ENCODE results near the gene AMELX.
A peak's percentile ranks its signal among the peaks of the same experiment; 100 is the strongest.

AMELX gene

GRCh38 chrX:11259437-11259836 is 33.8 kb upstream of the AMELX start:
- Histone ChIP-seq H3K79me2 (no peaks in the 10 kb centered on the region), H3K4me1 (no peaks in the 10 kb centered on the region), H3K9me3 (ENCODE audit: control insufficient read depth, low read length) (no peaks in the 10 kb centered on the region), H3K27me3 (ENCODE audit: control insufficient read depth, insufficient read depth, low read length) (no peaks in the 10 kb centered on the region), H3K4me3 (ENCODE audit: low read depth, low read length) (no peak overlapping the region), H2AFZ (no peak overlapping the region), H3K9ac (no peak overlapping the region), H3K36me3 (ENCODE audit: control insufficient read depth, insufficient read depth, low read length) (no peaks in the 10 kb centered on the region), H3K4me2 (ENCODE audit: low read length) (no peak overlapping the region), H3K27ac (no peak overlapping the region)
- no peak for TF ChIP-seq CTCF (IDR thresholded peaks at IDR 0.05)

GRCh38 chrX:11261260-11261659 is 32.0 kb upstream of the AMELX start:
- no peak overlapping the region for H2AFZ ChIP-seq
- no peak overlapping the region for H3K4me3 ChIP-seq (ENCODE audit: low read depth, low read length)
- H3K36me3 ChIP-seq (ENCODE audit: control insufficient read depth, insufficient read depth, low read length) = no peaks in the 10 kb centered on the region
- H3K79me2 ChIP-seq = no peaks in the 10 kb centered on the region
- H3K4me1 ChIP-seq = no peaks in the 10 kb centered on the region
- no peak for TF ChIP-seq CTCF (IDR thresholded peaks at IDR 0.05)
- no peaks in the 10 kb centered on the region for H3K27me3 ChIP-seq (ENCODE audit: control insufficient read depth, insufficient read depth, low read length)
- no peaks in the 10 kb centered on the region for H3K9me3 ChIP-seq (ENCODE audit: control insufficient read depth, low read length)
- no peak overlapping the region for H3K27ac ChIP-seq
- H3K9ac ChIP-seq = no peak overlapping the region
- H3K4me2 ChIP-seq (ENCODE audit: low read length) = no peak overlapping the region

GRCh38 chrX:11264925-11265324 is 28.3 kb upstream of the AMELX start:
- Histone ChIP-seq H3K9ac (no peak overlapping the region), H3K27me3 (ENCODE audit: control insufficient read depth, insufficient read depth, low read length) (no peaks in the 10 kb centered on the region)

GRCh38 chrX:11265352-11265751 is 27.9 kb upstream of the AMELX start:
- H3K27me3 ChIP-seq (ENCODE audit: control insufficient read depth, insufficient read depth, low read length) = no peaks in the 10 kb centered on the region
- no peaks in the 10 kb centered on the region for H3K9me3 ChIP-seq (ENCODE audit: control insufficient read depth, low read length)
- no peak overlapping the region for H3K27ac ChIP-seq
- H3K4me2 ChIP-seq (ENCODE audit: low read length) = no peak overlapping the region
- H3K36me3 ChIP-seq (ENCODE audit: control insufficient read depth, insufficient read depth, low read length) = no peaks in the 10 kb centered on the region
- no peak overlapping the region for H3K9ac ChIP-seq
- no peak overlapping the region for H3K4me3 ChIP-seq (ENCODE audit: low read depth, low read length)
- H2AFZ ChIP-seq = no peak overlapping the region
- no peaks in the 10 kb centered on the region for H3K79me2 ChIP-seq
- no peaks in the 10 kb centered on the region for H3K4me1 ChIP-seq
- no peak for TF ChIP-seq CTCF (IDR thresholded peaks at IDR 0.05)

More at GRCh38 chrX:11264925-11265324, 28.3 kb upstream of the AMELX start:
- Histone ChIP-seq H3K4me2 (ENCODE audit: low read length) (no peak overlapping the region), H3K36me3 (ENCODE audit: control insufficient read depth, insufficient read depth, low read length) (no peaks in the 10 kb centered on the region), H3K79me2 (no peaks in the 10 kb centered on the region), H3K4me1 (no peaks in the 10 kb centered on the region), H3K4me3 (ENCODE audit: low read depth, low read length) (no peak overlapping the region), H2AFZ (no peak overlapping the region), H3K27ac (no peak overlapping the region), H3K9me3 (ENCODE audit: control insufficient read depth, low read length) (no peaks in the 10 kb centered on the region)
- no peak for TF ChIP-seq CTCF (IDR thresholded peaks at IDR 0.05)

- H3K9ac ChIP-seq = no peak overlapping the region
- H3K4me3 ChIP-seq (ENCODE audit: low read depth, low read length) = no peak overlapping the region
- H3K9me3 ChIP-seq (ENCODE audit: control insufficient read depth, low read length) = no peaks in the 10 kb centered on the region
- no peaks in the 10 kb centered on the region for H3K79me2 ChIP-seq
- no peak overlapping the region for H3K4me2 ChIP-seq (ENCODE audit: low read length)
- no peaks in the 10 kb centered on the region for H3K4me1 ChIP-seq
- H2AFZ ChIP-seq = no peak overlapping the region
- no peaks in the 10 kb centered on the region for H3K36me3 ChIP-seq (ENCODE audit: control insufficient read depth, insufficient read depth, low read length)
- no peak for TF ChIP-seq CTCF (IDR thresholded peaks at IDR 0.05)
- no peaks in the 10 kb centered on the region for H3K27me3 ChIP-seq (ENCODE audit: control insufficient read depth, insufficient read depth, low read length)
- H3K27ac ChIP-seq = peak overlapping the region; percentile 25
Observed at GRCh38 chrX:11266573-11267003, 26.6 kb upstream of the AMELX start.

Data from parathyroid adenoma (tissue), 2 donors.